T-helper 1 cell treated with Interleukin-12 subunit alpha and Interleukin-12 subunit beta and Interleukin-4 antibody, amounts not matched to agents 30 ng/mL and 1 ng/mL, for 36 hours (primary cell): ENCODE data around the gene FRRS1L. TPM values are rescaled to one million over a fixed set of nuclear protein-coding genes. Genes with fewer than 3 reads are reported as not detected.

Experiments
- intact Hi-C: fragments of 100-400 bp; cut with micrococcal nuclease; formaldehyde crosslinking; loops from one replicate; pipeline ENCODE4 v1.15.1; 2024
- total RNA-seq: library from RNA; stranded (reverse); gene quantifications from 2 replicates; pipeline ENCODE4 v1.2.3, GENCODE V29; 2022

The FRRS1L gene
- total RNA-seq, result not detected in 2 replicates

- intact Hi-C loops, result no loop called here
Observed at GRCh38 chr9:109166771-109167601, at the start of gene FRRS1L. FRRS1L (minus strand) TSS chr9:109167249; CDS start chr9:109167138, 111 bp downstream.

GRCh38 chr9:109214414-109214813 lies 47.4 kb upstream of the FRRS1L start:
- intact Hi-C loops, result no loop called here

GRCh38 chr9:109213285-109214121 lies 46.5 kb upstream of the FRRS1L start:
- intact Hi-C loops, result no loop called here

GRCh38 chr9:109212768-109213167 lies 45.7 kb upstream of the FRRS1L start:
- intact Hi-C loops, result no loop called here

- intact Hi-C loops, result no loop called here
Observed at GRCh38 chr9:109206670-109207069, 39.6 kb upstream of the FRRS1L start.

GRCh38 chr9:109205526-109205925 lies 38.5 kb upstream of the FRRS1L start:
- intact Hi-C loops, result no loop called here

- intact Hi-C loops, result no loop called here
Observed at GRCh38 chr9:109203761-109204360, 36.8 kb upstream of the FRRS1L start.

- intact Hi-C loops, result no loop called here
Observed at GRCh38 chr9:109199676-109200075, 32.6 kb upstream of the FRRS1L start.

- intact Hi-C loops, result no loop called here
Observed at GRCh38 chr9:109198736-109199382, 31.8 kb upstream of the FRRS1L start.

GRCh38 chr9:109193974-109194556 lies 27.0 kb upstream of the FRRS1L start:
- intact Hi-C loops, result no loop called here

- intact Hi-C loops, result no loop called here
Observed at GRCh38 chr9:109192732-109193361, 25.8 kb upstream of the FRRS1L start.

GRCh38 chr9:109191746-109192145 lies 24.7 kb upstream of the FRRS1L start:
- intact Hi-C loops, result no loop called here

- intact Hi-C loops, result no loop called here
Observed at GRCh38 chr9:109190151-109190550, 23.1 kb upstream of the FRRS1L start.

- intact Hi-C loops, result no loop called here
Observed at GRCh38 chr9:109186857-109187520, 19.9 kb upstream of the FRRS1L start.

GRCh38 chr9:109182940-109183798 lies 16.1 kb upstream of the FRRS1L start:
- intact Hi-C loops, result loop anchor here (1.0 to 5.0 kb wide), 5 partner anchors 81 to 284 kb away; partner anchors contain the start of genes CTNNAL1 and EPB41L4B

GRCh38 chr9:109182550-109182939 lies 15.5 kb upstream of the FRRS1L start:
- intact Hi-C loops, result loop anchor here (5.0 kb wide), 4 partner anchors 80 to 285 kb away; partner anchors contain the start of gene CTNNAL1

GRCh38 chr9:109181284-109181683 lies 14.2 kb upstream of the FRRS1L start:
- intact Hi-C loops, result loop anchor here (5.0 kb wide), 4 partner anchors 79 to 286 kb away; partner anchors contain the start of gene CTNNAL1

GRCh38 chr9:109179801-109180523 lies 12.9 kb upstream of the FRRS1L start:
- intact Hi-C loops, result loop anchor here (5.0 kb wide), 4 partner anchors 78 to 287 kb away; partner anchors contain the start of gene CTNNAL1
